Activated CD4-positive, alpha-beta T cell treated with anti-CD3 and anti-CD28 coated beads for 36 hours (primary cell): ENCODE measurements around the gene LHFPL2. TPM values are rescaled to one million over a fixed set of nuclear protein-coding genes. Genes with fewer than 3 reads are reported as not detected.

Source experiments
- ATAC-seq: fragments of 200-7000 bp; cut with Tn5 transposase; one replicate; pipeline ENCODE4 v1.10.0; 2021; ENCODE audit warnings: mild to moderate bottlenecking, moderate library complexity
- CTCF ChIA-PET: fragments of 350-600 bp; sonication (Branson Sonifier 250); formaldehyde crosslinking; loops from one replicate; lab custom pipeline; 2021; ENCODE audit warnings: antibody characterized with exemption; lab: Charles Lee
- POLR2A ChIA-PET: fragments of 350-600 bp; sonication (Branson Sonifier 250); formaldehyde crosslinking; loops from one replicate; lab custom pipeline; 2021; ENCODE audit warnings: antibody characterized with exemption, inconsistent platforms; lab: Charles Lee
- DNase-seq: peaks from one replicate; pipeline ENCODE4 v3.0.0-alpha.2; 2020
- H3K27ac Mint-ChIP-seq: one replicate; pipeline ENCODE4 v1.8.0; 2021; ENCODE audit warnings: mixed read lengths
- H3K27me3 Mint-ChIP-seq: one replicate; pipeline ENCODE4 v1.8.0; 2021; ENCODE audit warnings: mixed read lengths
- H3K36me3 Mint-ChIP-seq: one replicate; pipeline ENCODE4 v1.8.0; 2021; ENCODE audit warnings: low read depth, mixed read lengths
- H3K4me1 Mint-ChIP-seq: one replicate; pipeline ENCODE4 v1.8.0; 2021; ENCODE audit warnings: mixed read lengths
- H3K4me3 Mint-ChIP-seq: one replicate; pipeline ENCODE4 v1.8.0; 2021; ENCODE audit warnings: mild to moderate bottlenecking, moderate library complexity, mixed read lengths
- H3K9me3 Mint-ChIP-seq: one replicate; pipeline ENCODE4 v1.8.0; 2021; ENCODE audit warnings: low read depth, mixed read lengths
- intact Hi-C, 2 experiments: fragments of 100-400 bp; cut with DNase I in 1 of 2; cut with micrococcal nuclease in 1 of 2; formaldehyde crosslinking; loops; one replicate each; pipeline versions ENCODE4 v1.14.2 to v1.15.1; 2022 to 2024; cut with DNase I, micrococcal nuclease
- total RNA-seq, 2 experiments: library from RNA; stranded (reverse); gene quantifications; one replicate each; pipeline ENCODE4 v1.2.3, GENCODE V29; 2021

LHFPL2 gene
- total RNA-seq, 2 experiments from 2014 or later, result 0.14 to 0.21 TPM

DNA sequence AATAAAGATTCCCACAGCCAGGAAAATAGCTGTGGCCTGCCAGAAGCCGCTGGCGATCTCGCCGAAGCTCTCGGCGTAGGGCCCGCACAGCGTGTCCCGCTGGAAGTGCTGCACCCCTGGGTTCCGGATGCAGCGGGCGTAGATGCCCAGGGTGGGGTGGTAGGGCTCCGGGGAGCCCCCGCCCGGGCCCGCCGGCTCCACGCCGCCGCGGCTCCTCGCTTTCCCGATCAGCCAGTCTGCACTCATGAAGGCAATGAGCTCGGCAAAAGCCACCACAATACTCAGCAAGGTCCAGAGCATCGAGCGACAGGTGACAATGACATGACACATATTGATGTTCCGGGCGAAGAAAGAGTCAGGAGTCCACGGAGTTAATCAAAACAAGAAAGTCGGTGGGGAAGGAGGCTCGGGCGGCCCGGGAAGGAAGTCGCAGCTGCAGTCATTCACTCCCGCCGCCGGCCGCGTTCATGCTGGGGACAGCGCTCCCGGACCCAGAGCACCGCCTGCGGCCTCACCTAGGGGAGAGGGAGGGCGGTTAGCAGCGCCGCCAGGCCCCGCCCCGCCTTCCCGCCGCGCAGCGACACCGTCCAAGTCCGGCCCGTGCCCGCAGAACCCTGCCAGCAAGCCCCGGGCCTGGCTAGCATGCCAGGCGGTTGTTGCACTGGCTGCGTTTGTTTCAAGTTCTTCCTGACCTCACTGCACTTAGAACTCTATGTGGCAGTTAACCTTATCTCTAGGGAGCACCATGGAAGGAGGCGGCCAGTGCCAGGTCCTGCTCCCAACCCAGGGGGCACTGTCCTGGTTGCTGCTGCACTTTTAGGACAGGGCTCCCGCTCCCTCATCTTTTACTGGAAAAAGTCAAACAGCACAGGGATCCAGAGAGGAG is 138.4 kb downstream of the LHFPL2 start:
- ATAC-seq (peak; percentile 79), DNase-seq (peak; percentile 54)
- Mint-ChIP-seq H3K27ac (no peak overlapping the region), H3K4me1 (peaks cover 11% of the 10 kb centered on the region), H3K27me3 (peaks cover 60% of the 10 kb centered on the region), H3K9me3 (no peaks in the 10 kb centered on the region), H3K4me3 (peak overlapping the region; percentile 69), H3K36me3 (no peaks in the 10 kb centered on the region)
- CTCF ChIA-PET, result interaction anchor here (1.1 kb wide), 1 partner anchor 19 kb away, joined by 3 read pairs; no protein-coding TSS in a partner anchor
- intact Hi-C loops, result no loop called here
- POLR2A ChIA-PET, result no interaction called here

DNA sequence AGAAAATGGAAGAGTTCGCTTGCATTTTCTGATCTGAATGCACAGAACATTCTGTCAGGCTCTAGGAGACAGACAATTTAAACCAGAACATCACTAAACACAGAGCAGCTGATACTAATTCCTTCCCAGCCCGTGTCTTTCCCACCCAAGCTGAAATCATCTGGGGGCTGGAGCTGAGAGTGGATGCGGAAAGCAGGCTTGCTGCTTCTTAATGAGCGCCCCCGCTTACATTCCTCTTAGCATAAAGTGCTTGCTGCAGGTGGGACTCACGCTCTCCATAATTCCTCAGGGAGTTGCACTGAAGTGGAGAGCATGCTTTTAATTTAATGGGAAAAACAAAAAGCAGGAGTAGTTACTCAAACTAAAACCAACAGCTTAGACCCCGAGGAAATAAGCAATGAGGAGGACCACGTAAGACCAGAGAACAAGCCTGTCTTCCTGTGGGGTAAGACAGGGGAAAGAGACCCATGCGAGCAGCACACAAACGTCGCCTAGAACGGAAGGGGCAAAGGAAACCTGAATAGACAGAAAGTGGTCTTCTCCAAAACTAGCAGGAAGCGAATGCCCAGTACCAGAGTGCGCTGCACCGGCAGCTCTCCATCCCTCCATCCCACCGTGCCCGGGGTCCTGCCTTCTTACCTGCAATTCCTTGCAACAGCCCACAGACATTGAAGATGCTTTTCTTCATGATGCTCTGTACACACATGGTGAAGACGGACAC is 139.3 kb downstream of the LHFPL2 start:
- Mint-ChIP-seq H3K27me3 (peaks cover 54% of the 10 kb centered on the region), H3K27ac (no peak overlapping the region), H3K4me3 (peak overlapping the region; percentile 69), H3K9me3 (no peaks in the 10 kb centered on the region), H3K36me3 (no peaks in the 10 kb centered on the region), H3K4me1 (peaks cover 11% of the 10 kb centered on the region)
- DNase-seq, result peak; percentile 12
- ChIA-PET CTCF (no interaction called here), POLR2A (no interaction called here)
- ATAC-seq, result no peak
- intact Hi-C loops, result no loop called here

DNA sequence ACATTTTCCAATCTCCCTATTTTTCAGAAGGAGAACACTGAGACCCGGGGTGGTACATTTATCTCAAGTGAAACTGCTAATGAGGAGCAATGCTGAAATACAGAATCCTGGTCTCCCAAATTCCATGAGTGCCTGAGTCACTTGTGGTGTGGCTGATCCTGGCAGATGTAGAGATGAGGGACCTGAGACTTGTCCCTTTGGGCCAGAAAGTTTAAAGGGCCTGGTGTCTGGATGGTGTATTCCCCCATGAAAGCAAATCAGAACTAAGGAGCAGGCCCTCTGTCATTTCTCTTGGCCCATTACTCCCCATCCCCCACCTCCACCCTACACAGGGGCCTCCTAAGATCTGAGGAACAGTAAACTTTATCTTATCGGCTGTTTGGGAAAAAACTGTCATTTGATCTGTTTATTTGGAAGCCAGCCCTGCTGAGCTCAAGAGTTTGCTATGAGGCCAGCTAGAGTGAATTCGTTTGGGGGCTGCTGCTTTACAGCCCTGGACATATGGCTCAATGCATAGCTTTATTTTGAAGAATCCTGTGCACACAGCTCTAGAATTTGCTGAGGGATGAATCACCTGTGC is 140.3 kb downstream of the LHFPL2 start:
- ATAC-seq, result peak; percentile 14
- peaks cover 11% of the 10 kb centered on the region for H3K4me1 Mint-ChIP-seq
- no peak overlapping the region for H3K27ac Mint-ChIP-seq
- H3K36me3 Mint-ChIP-seq, result no peaks in the 10 kb centered on the region
- CTCF ChIA-PET, result no interaction called here
- H3K9me3 Mint-ChIP-seq, result no peaks in the 10 kb centered on the region
- H3K4me3 Mint-ChIP-seq, result no peak overlapping the region
- DNase-seq, result no peak
- POLR2A ChIA-PET, result no interaction called here
- peaks cover 45% of the 10 kb centered on the region for H3K27me3 Mint-ChIP-seq
- intact Hi-C loops, result no loop called here

DNA sequence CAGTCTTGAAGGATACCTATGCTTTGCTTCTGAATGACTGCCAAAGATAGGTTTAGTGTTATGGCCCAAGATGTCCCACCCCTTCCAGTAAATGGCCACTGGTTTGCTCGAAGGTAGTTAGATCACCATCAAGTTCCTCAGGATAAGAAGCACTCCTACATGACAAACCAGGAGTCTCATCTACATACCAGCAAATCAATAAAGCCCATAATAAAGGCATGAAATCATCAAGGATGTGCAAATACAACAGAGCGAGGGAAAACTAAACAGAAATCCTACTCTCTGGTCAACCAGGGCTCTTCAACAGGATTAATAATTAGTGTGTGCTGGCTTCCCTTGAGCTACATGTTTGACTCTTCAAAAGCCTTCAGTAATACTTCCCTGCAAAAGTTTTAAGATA is 141.0 kb downstream of the LHFPL2 start:
- peaks cover 11% of the 10 kb centered on the region for H3K4me1 Mint-ChIP-seq
- no peaks in the 10 kb centered on the region for H3K36me3 Mint-ChIP-seq
- CTCF ChIA-PET, result no interaction called here
- no peak for DNase-seq
- intact Hi-C loops, result no loop called here
- POLR2A ChIA-PET, result no interaction called here
- H3K4me3 Mint-ChIP-seq, result no peak overlapping the region
- no peak for ATAC-seq
- H3K27ac Mint-ChIP-seq, result no peak overlapping the region
- peaks cover 44% of the 10 kb centered on the region for H3K27me3 Mint-ChIP-seq
- H3K9me3 Mint-ChIP-seq, result no peaks in the 10 kb centered on the region

DNA sequence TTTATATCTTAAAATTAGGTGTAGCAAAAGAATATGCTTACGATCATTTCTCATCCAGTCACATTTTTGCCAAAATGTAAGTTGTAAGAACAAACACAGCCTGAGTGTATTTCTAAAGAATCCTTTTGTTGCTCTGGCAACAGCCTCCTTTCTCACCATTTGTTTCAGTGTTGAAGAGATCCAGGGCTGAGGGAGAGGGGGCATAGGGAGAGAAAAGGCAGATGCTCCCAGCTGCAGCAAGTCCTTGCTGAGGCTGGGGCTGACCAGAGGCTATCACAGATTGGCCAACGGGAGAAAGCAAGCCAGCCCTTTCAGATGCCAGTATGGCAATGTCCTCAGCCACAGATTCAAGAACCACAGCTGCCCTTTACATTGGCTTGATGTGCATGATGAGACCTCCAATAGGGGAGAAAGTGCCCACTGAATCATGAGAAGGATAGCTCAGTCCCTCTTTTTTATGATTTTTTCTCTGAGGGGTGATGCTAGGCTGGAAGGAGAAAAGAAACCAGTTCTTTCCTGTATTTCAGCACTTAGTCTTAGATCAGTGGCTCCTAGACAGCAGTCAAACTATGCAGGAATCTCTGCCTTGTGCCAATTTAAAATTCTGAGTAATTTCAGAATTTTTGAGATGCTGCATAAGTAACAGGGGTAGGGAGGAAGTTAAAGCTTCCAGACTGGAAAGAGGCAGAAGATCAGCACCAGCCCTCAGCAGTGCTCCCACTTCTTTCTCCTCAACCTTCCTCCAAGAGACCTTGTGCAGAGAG is 142.1 kb downstream of the LHFPL2 start:
- H3K27me3 Mint-ChIP-seq, result peaks cover 45% of the 10 kb centered on the region
- CTCF ChIA-PET, result interaction anchor here (1.2 kb wide), 1 partner anchor 31 kb away, joined by 3 read pairs; no protein-coding TSS in a partner anchor
- no peaks in the 10 kb centered on the region for H3K36me3 Mint-ChIP-seq
- H3K4me1 Mint-ChIP-seq, result peaks cover 11% of the 10 kb centered on the region
- no peaks in the 10 kb centered on the region for H3K9me3 Mint-ChIP-seq
- intact Hi-C loops, result no loop called here
- ATAC-seq, result no peak
- POLR2A ChIA-PET, result no interaction called here
- no peak overlapping the region for H3K27ac Mint-ChIP-seq
- no peak overlapping the region for H3K4me3 Mint-ChIP-seq
- DNase-seq, result no peak

DNA sequence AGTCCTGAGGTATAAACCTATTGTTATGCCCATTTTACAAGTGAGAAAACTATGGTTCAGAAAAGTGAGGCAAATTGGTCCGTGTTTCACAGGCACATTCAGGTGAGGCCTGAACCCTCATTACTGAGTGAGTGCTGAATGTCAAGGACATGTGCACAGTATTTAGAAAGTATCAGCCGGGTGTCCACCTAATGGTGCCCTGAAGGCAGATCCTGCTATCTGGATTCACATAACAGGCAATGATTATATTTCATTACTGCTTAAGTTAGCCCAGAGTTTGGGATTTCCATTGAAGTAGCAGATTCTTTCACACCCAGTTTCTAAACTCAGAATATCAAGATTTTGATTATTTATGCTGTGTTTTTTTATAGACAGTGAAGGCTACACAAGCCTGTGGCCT is 142.7 kb downstream of the LHFPL2 start:
- Mint-ChIP-seq H3K4me1 (peaks cover 11% of the 10 kb centered on the region), H3K9me3 (no peaks in the 10 kb centered on the region), H3K4me3 (no peak overlapping the region), H3K36me3 (no peaks in the 10 kb centered on the region), H3K27me3 (peaks cover 44% of the 10 kb centered on the region), H3K27ac (no peak overlapping the region)
- ChIA-PET POLR2A (no interaction called here), CTCF (interaction anchor here (0.5 to 1.2 kb wide), 2 partner anchors 32 to 402 kb away, joined by 3 read pairs; no protein-coding TSS in a partner anchor)
- DNase-seq (no peak), ATAC-seq (no peak)
- intact Hi-C loops, result no loop called here

DNA sequence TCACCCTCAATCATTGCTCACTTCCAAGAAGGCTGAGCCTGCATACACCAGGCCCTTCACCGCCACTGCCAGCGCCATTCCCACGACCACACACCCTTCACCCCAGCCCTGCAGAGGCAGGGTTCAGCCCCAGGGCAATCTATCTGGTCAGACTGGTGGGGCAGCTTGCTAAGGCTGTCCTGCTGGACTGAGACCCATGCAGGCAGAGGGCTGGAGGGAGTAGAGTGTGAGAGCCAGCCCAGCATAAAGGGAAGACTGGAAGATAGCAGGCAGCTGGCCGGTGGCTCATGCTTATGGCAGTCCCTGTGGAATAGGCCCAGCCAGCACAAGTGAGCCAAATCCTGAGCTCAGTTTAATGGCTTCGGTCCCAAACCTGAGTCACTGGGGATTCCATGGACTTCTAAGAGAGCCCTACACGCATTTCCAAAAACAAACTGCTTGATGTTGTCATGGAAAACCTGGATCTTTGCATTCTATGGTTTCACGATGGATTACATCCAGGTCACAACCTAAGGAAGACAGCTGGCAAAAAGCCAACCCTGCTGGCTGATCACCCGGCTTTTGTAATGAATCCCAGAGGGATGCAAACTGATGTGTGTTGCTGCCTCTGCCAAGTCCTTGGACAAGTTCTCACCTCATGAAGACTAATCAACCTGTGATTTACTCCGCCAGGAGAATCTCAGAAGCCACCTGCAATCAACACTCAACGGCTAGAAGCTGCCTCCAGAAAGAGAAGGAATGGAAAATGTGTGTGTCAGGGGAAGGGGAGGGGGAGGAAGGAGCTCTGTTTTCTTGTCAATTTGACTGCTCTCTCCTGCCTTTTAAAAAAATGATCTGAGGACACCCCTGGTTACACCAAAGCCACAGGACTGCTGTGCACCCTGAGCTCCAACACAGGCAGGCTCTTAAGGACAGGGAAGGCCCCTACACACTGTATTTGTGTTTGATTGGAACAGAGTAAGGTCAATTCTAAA is 143.6 kb downstream of the LHFPL2 start:
- peaks cover 8% of the 10 kb centered on the region for H3K4me1 Mint-ChIP-seq
- DNase-seq (no peak), ATAC-seq (no peak)
- intact Hi-C loops, result no loop called here
- no peak overlapping the region for H3K4me3 Mint-ChIP-seq
- no peaks in the 10 kb centered on the region for H3K9me3 Mint-ChIP-seq
- ChIA-PET CTCF (interaction anchor here (0.5 to 1.2 kb wide), 3 partner anchors 13 to 401 kb away, joined by 3 read pairs; no protein-coding TSS in a partner anchor), POLR2A (no interaction called here)
- no peaks in the 10 kb centered on the region for H3K36me3 Mint-ChIP-seq
- peaks cover 48% of the 10 kb centered on the region for H3K27me3 Mint-ChIP-seq
- no peak overlapping the region for H3K27ac Mint-ChIP-seq

DNA sequence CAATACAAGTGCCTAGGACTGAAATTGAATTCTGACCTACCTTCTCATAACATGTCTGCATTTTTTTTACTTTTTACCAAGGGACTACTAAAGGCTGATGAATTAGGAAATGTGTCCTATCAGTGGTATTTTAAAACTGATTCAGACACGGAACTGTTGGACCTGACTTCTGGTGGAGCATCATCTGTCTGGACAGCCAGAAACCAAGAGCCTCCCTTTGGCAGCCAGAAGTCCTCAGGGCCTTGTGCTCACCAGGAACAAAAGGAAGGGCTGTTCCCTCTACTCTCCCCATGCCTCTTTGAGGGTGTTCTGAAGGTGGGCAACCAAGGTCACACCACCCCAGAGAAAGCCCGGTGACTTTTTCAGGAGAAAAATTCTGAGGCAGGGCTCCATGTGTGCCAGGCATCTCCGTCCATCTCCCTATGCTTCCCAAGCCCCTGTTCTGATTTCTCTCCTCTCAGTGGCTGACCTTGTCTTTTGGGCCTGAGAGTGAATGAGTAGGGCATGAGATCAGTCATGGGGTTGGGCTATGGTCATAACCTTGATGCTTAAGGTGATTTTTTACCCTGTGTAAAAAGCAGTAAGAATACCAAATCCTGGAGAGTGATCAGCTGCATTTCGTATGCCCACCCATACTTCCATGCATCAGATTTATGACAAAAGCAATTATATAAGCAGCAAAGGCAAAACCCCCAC is 144.5 kb downstream of the LHFPL2 start:
- peaks cover 49% of the 10 kb centered on the region for H3K27me3 Mint-ChIP-seq
- no peak overlapping the region for H3K27ac Mint-ChIP-seq
- no peak overlapping the region for H3K4me3 Mint-ChIP-seq
- ChIA-PET CTCF (no interaction called here), POLR2A (no interaction called here)
- no peaks in the 10 kb centered on the region for H3K9me3 Mint-ChIP-seq
- H3K36me3 Mint-ChIP-seq, result no peaks in the 10 kb centered on the region
- ATAC-seq, result no peak
- H3K4me1 Mint-ChIP-seq, result peaks cover 2% of the 10 kb centered on the region
- no peak for DNase-seq
- intact Hi-C loops, result no loop called here

DNA sequence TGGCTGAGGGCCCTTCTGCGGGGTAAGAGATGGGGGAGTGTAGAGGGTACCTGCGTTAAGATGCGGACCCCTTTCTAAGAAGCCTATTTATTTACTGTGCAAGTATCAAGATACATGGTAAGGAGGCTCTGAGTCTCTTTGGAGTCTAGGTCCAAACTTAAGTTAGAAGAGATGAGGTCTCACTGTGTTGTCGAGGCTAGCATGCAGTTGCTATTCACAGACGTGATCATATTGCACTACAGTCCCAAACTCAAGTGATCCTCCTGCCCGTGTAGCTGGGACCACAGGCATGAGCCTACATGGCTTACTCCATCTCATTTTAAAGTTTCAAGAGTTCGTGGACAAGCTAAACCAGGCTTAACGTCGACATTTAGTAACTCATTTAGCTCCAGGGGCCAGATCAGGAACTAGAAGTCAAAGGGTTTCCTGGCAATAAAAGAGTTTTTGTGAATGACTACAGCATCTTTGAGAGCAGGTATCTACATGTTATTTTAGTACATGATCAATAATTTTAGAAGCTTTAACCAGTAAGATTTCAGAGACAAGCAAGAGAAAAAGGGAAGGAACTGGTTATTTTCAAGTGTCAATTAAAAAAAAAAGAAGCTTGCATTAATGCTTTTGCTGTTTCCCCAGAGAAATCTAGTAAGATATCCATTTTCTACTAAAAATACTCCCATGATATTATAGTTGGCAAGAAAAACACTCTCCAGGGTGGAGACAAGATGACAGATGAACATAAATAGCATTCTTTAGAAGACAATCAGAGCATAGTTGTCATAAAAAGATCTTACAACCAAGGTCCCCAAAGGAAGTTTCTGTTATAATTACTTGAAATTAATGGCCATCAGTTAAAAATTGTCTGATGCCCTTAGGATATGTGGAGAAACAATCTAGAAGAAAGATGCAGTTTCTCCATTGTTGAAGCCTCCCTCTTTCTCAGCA is 146.9 kb downstream of the LHFPL2 start:
- Mint-ChIP-seq H3K27ac (no peak overlapping the region), H3K27me3 (peaks cover 42% of the 10 kb centered on the region), H3K36me3 (no peaks in the 10 kb centered on the region), H3K4me1 (no peaks in the 10 kb centered on the region), H3K4me3 (no peak overlapping the region), H3K9me3 (no peaks in the 10 kb centered on the region)
- POLR2A ChIA-PET, result no interaction called here
- intact Hi-C loops, result no loop called here
- CTCF ChIA-PET, result no interaction called here
- ATAC-seq (no peak), DNase-seq (no peak)
